DND-41 (cell line): ENCODE measurements around the gene BRD9.

Experiments used
- EZH2 ChIP-seq: IDR thresholded peaks from 3 replicates; pipeline ENCODE4 v1.6.1; 2012; ENCODE audit warnings: borderline replicate concordance, low read depth, mild to moderate bottlenecking, moderate library complexity, low read length, inconsistent platforms; ENCODE audit not compliant: severe bottlenecking
- TF ChIP-seq, protein P1 (sequence below): IDR thresholded peaks from 2 replicates; pipeline ENCODE4 v1.5.1; 2012; ENCODE audit warnings: borderline replicate concordance, low read length, moderate library complexity, mild to moderate bottlenecking; ENCODE audit not compliant: poor library complexity, severe bottlenecking; ENCODE audit errors: extremely low read depth

DNA sequence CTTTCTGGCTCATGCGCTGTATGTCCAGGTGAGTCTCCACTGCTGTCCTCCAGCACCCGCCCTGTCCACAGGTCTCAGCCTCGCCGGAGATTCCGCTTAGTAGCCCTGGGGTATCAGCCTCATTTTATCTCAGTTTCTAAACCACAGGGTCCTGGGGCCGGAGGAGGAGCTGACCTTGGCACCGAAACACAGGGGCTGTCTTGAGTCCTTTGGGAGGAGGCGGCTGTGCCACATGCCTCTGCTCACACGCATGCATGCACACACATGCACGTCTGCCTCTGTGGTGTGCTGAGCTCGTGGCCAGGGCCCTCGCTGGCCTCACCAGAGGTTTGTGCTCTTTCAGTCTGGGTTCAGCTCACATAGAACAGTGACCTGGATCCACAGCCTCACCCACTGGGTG lies 23.3 kb upstream of the BRD9 start:
- TF ChIP-seq, protein P1, sequence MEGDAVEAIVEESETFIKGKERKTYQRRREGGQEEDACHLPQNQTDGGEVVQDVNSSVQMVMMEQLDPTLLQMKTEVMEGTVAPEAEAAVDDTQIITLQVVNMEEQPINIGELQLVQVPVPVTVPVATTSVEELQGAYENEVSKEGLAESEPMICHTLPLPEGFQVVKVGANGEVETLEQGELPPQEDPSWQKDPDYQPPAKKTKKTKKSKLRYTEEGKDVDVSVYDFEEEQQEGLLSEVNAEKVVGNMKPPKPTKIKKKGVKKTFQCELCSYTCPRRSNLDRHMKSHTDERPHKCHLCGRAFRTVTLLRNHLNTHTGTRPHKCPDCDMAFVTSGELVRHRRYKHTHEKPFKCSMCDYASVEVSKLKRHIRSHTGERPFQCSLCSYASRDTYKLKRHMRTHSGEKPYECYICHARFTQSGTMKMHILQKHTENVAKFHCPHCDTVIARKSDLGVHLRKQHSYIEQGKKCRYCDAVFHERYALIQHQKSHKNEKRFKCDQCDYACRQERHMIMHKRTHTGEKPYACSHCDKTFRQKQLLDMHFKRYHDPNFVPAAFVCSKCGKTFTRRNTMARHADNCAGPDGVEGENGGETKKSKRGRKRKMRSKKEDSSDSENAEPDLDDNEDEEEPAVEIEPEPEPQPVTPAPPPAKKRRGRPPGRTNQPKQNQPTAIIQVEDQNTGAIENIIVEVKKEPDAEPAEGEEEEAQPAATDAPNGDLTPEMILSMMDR = no peak
- TF ChIP-seq EZH2 = no peak
